ENCODE results near the gene ZNF385D.
"Not testable (repeated sequence)": the region's sequence is repeated elsewhere in the genome, so short reads cannot be mapped to it uniquely, and the experiment has no call there.

Gene ZNF385D

DNA sequence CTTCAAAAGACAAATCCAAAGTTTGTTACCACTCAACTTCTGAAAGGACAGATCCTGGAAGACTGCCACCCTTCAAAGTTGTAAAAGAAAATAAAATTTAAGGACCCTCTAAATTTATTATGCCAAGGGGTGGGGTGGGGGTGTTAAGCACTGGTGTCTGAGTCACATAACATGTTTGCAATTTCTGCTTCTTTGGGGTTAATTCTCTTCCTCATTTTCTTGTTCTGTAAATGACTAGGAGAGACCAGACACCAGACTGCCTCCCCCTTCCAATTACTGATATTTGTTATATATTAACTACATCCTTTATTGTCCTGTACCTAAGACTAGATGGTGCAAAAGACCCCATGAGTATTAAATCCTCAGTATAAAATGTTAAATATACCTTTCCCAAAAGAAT lies 242.8 kb downstream of the ZNF385D start:
- peak; percentile 48 to 56 for DNase-seq

DNA sequence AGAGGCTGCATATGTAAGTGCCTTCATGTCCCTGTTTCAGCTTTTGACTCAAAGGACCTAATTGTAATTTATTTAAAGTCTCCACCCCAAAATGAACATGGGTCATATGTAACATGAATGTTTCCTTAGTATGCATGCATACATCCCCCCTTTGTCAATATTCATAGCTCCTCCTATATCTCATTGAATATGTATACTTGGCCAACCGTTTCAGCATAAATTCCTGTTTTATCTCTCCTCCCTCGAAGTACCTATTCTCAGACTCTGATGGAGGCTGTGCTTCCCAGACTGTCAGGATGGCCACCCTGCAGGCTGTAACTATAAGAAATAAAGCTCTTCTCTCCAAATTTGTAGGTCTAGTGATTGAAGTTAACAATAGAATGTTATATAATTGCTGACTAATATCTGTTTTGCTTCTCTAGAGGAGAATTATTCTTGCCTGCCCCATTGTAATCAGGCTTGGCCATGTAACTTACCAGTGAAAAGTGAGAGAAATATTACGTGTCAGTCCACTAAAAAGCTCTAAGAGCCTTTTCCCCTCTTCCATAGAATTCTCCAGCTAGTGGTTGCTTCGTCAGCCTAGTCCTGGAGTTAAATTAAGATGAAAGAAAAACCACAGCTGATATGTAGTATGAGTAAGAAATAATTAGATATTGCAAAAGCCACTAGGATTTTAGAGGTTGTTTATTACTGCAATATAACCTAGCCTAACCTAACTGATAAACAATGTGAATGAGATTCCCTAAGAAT lies 245.1 kb downstream of the ZNF385D start:
- no peak for DNase-seq

GRCh38 chr3:21502656-21503055 lies 248.4 kb downstream of the ZNF385D start:
- no peak for DNase-seq

- no peak for DNase-seq
Measured at GRCh38 chr3:21500834-21501233, 250.2 kb downstream of the ZNF385D start.

GRCh38 chr3:21490671-21491070 lies 260.3 kb downstream of the ZNF385D start:
- not testable (repeated sequence) for DNase-seq

GRCh38 chr3:21487520-21487919 lies 263.5 kb downstream of the ZNF385D start:
- no peak for DNase-seq

DNA sequence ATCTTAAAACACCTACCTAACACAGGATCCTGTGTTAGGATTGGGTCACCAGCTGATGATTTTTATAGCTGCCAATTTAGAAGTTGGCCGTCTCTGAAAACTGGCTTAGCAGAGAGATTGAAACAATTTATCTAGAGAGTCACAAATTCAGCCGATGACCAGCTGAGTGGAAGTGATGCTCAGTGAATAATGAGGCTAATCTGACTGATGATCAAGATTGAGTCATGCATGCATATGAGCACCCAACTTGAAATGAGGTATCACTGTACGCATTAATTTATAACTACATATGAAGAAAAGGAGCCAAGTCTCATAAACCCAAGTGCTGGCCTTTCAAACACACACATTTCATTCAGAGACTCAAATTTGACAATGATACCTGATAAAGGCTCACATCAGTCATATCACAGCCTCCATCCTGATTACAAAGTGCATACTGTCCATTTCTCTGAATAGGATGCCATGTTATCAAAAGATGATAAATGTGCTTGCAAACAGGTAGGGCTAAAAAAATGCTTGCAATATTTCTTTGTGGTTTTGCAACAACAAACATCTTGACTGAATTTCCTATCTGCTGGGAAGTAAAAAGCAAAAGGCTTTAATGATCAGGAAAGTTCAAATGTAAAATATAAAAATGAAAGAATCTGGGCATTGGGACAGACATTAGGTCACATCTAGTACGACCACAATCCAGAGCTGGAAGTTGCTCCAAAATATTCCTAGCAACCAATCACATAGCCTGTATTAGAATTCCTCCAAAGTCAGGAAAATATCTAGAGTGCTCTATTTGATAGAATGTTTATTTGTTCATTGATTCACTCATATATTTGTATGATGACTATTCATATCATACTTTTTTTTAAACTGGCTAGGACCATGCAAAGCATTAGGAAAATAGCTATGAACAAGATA lies 264.7 kb downstream of the ZNF385D start:
- not testable (repeated sequence) for DNase-seq

DNA sequence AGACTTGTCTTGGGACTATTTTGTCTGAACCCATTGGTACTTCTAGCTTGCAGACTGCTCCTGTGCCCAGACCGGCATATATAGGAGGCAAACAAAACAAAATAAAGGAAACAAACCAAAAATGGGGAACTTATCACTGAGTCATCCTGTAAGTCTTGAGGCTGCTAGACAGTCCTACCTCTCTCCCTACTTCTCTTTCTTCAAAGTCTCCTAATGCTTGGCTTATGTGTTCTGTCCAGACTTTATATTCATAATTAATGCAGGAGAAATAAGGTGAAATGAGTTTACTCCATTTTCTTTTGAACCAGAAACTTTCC lies 266.2 kb downstream of the ZNF385D start:
- DNase-seq = peak; percentile 53 to 66

DNA sequence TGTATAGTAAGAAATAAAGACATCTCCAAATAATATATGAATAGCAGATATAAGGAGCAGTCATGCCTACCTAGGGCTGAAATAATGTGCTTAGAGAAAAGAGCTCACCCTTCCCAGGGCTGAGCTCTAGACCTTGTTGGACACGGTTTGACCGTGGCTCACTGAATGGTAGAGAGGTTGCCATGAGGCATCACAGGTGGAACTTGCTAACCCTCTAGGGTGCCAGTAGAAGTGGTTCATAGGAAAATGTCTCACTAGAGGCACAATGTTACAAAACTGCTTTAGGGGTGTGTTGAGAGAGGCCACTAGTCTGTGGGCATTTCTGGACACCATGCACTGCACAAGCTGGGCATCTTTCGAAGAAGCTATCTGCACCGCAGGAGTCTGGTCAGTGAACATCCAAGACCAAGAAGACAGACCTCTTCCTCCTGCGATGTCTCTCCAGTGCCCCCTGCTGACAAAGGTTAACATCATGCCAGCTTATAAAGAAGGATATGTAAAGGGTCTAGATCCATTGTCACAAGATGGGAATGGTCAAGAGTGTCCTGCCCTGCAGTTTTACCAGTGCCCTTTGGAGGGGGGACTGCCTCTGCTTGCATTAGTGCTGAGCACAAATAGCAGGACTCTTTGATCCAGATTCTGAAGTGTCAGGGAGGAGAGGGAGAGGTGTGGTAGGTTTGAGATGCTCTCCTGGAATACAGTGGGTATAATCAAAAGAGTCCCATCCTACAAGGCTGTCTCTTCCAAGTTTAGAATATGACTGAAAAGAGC lies 266.8 kb downstream of the ZNF385D start:
- DNase-seq = peak; percentile 7 to 47

GRCh38 chr3:21481991-21482390 lies 269.0 kb downstream of the ZNF385D start:
- no peak for DNase-seq

GRCh38 chr3:21477541-21478288 lies 273.3 kb downstream of the ZNF385D start:
- DNase-seq = no peak

DNA sequence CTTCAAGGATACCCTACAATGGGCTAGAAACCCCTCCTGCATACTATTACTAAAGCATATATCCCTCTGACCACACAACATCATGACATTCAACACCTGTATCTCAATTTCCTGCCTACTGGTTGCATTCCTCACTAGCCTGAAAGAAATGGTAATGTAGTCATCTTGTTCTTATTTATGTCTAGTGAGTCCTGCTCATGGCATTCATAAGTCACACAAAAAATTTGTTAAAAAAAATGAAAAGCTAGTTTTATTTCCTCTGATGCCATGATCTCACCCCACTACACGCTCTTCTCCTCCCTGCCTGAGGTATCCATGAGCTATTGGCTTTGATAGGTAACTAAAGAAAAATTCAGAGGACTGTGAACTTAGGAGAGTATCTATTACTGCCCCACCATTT lies 284.5 kb downstream of the ZNF385D start:
- DNase-seq = no peak

DNA sequence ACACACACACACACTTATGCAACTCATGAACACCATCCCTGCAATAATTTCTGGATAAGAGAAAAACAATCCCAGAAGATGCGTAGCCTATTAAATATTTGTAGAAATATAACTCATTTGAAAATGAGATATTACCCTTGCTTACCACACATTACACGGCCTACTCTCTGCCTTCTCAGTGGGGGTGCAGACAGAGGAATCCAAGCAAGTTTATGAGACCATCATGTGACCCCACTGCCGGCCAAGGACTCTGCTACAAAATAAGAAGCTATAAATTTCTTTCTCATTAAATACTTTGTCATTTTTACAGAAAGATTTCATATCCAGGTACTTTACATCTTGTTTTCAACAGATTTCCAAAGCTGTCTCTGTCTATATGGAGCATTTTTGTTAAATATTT lies 286.3 kb downstream of the ZNF385D start:
- DNase-seq = no peak

DNA sequence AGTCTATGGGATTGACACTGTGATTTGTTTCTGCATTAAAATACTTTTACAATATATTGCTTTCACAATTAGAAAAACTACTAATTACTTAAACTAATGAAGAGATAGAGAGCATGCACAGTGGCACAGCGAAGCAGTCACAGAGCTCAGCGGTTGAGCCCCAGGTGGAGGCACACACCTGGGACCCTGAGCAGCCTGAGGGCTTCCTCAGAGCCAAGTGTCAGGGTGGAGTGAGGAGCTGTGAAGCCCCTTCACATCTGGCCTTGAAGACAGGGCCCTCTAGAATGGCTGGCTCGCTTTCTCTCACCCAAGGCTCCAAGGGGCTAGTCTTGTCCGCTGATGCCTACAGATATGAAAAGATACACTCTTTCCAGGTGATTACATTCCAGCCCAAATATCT lies 287.7 kb downstream of the ZNF385D start:
- no peak for DNase-seq

- no peak for DNase-seq
Measured at GRCh38 chr3:21462141-21462540, 288.9 kb downstream of the ZNF385D start.

DNA sequence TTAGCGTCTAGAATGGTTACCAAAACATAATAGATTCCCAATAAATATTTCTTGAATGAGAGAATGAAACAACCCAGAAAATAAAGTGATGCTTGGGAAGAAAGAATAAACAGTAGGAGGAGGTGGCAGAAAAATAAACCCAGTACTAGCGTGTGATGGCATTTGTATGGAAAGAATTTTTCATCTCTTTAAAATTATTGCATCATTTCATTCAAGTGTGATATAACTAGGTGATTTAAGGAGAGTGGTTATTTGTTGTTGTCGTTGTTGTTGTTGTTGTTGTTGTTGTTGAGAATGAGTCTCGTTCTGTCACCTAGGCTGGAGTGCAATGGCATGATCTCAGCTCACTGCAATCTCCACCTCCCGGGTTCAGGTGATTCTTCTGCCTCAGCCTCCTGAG lies 293.9 kb downstream of the ZNF385D start:
- no peak for DNase-seq

DNA sequence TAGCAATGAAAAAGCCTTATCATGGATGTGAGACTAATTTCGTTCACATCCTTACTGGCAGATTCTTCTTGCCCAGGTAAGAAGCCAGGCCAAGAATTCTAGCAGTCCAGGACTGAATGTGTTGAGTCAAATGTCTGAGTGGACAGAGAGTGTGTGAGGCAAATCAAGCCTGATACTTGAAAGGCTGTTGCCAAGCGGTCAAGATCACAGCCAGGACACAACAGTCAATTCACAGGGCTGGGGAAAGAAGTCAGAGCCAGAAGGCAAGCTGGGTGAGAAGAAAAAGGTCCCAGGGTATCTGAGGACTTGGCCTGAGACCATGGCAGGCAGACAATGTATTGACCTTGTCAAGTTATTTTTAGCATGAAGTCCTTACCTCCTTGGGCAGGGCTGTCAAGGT lies 301.3 kb downstream of the ZNF385D start:
- DNase-seq = no peak

DNA sequence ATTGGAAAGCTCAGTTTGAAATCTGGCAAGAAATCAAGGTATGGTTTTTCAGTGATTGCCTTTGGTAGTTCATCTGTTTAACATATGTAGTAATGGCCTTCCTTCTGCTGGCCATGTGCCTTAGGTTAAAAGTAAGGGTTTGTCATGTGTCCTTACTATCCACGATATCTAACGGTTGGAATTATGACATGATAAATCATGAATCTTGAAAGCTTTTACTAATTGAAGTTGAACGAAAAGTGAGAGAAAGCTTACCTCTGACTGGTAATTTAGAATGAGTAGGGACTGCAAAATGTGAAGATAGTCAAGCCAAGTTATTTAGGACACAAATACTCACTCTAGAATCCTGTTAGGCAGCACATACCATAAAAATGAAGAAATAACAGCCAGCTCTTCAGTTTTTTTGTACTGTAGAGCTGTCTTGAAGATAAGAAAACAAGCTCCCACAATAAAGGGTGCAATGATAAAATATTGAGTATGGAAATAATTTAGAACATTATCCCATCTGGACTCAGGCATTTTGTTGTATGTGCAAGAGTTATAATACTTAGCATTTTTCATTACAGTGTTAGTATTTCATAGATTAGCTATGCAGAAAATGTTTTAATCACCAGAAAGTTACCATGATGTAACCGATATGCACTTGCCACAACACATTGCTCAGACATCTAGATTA lies 303.4 kb downstream of the ZNF385D start:
- no peak for DNase-seq

DNA sequence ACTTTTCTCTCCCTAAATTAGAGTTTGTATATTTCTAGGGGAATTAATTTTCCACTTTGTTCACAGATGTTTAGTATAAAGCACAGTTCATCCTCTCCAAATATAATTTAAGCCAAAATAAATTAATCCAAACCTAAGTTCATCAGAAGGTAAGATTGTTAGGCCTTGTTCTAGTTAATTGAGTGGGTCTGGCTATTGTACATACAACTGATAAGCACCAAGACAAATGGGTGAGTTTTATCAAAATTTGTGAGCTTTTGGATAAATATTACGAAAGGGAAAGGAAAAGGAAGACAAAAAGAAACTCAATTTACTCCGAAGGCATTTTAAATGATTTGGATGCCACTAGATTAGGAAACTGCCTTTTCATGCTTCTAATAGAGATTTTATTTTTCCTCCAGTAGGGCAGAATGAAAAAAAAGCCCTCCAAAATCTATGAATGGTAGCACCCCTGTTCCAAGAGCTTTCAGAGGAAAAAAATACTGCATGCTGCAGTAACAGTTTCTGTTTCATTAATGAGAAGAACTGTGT lies 304.0 kb downstream of the ZNF385D start:
- DNase-seq = no peak

GRCh38 chr3:21446027-21446426 lies 305.0 kb downstream of the ZNF385D start:
- no peak for DNase-seq

DNA sequence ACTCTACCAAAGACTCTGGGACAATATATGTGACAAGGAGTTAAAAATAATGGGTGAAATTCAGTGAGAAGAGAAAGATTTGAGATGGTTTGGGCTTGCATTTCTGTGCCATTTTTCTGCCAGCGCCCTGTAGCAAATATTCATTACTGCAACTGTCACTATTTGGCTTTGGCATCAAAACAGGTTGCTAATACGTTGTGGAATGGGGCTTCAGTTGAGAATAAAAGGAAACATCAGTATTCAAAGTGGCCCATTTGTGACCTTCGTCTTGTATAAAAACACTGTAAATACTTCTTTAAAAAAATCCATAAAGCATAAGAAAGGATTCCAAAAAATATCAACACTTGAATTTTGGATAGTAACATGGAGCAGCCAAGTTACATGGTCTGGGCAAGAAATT lies 309.2 kb downstream of the ZNF385D start:
- DNase-seq = no peak

DNA sequence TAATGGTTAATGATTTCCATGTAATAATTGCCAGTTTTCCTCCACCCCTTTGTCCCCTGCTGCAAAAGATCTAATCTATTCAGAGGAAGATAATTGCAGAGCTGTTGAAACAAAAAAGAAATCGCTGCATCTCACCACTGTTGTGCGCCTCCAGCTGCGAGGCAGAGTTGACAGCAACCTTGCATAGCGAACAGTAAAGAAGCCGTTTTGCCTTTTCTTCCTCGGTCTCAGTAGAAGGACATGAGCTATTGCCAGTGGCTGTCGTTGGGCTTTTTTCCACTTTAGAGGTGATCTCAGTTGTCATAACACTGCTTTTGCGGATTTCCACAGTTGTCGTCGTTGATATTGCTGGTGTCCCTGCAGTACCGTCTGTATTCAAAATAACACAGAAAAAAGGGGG lies 314.2 kb downstream of the ZNF385D start:
- no peak for DNase-seq

Measured in inflammatory macrophage (primary cell).